HepG2 (cell line): ENCODE measurements around the gene CGNL1. TPM values are rescaled to one million over a fixed set of nuclear protein-coding genes. Genes with fewer than 3 reads are reported as not detected.
A peak's percentile ranks its signal among the peaks of the same experiment; 100 is the strongest.

Experiments used
- CCDC6 ChIP-seq: sonication (generic); formaldehyde crosslinking; IDR thresholded peaks from 2 replicates; pipeline ENCODE4 v1.8.1; 2022; ENCODE audit warnings: mild to moderate bottlenecking, missing genetic modification reagents, moderate library complexity
- GTF2F1 ChIP-seq: fragments of 150-350 bp; IDR thresholded peaks from 2 replicates; pipeline ENCODE4 v1.6.1; 2014; ENCODE audit warnings: low read length
- HNRNPH1 ChIP-seq: fragments of 200-400 bp; formaldehyde crosslinking; optimal IDR thresholded peaks from 2 replicates; pipeline ENCODE3; 2017; ENCODE audit warnings: mild to moderate bottlenecking, low read depth, low read length
- RBFOX2 ChIP-seq: fragments of 200-400 bp; formaldehyde crosslinking; IDR thresholded peaks from 2 replicates; pipeline ENCODE4 v1.6.1; 2017; ENCODE audit warnings: low read depth, mild to moderate bottlenecking, low read length
- RBM39 ChIP-seq: fragments of 200-400 bp; formaldehyde crosslinking; IDR thresholded peaks from one replicate; pipeline ENCODE4 v1.6.1; 2018; ENCODE audit warnings: antibody characterized with exemption, mild to moderate bottlenecking, low read depth, low read length; ENCODE audit not compliant: poor library complexity, severe bottlenecking
- SALL2 ChIP-seq: sonication (generic); formaldehyde crosslinking; IDR thresholded peaks from 2 replicates; pipeline ENCODE4 v1.8.1; 2023; ENCODE audit warnings: mild to moderate bottlenecking, missing genetic modification reagents, inconsistent platforms
- TBL1XR1 ChIP-seq: fragments of 150-350 bp; IDR thresholded peaks from 2 replicates; pipeline ENCODE4 v1.6.1; 2014; ENCODE audit warnings: borderline replicate concordance, low read length; ENCODE audit not compliant: partially characterized antibody
- ZFP36L1 ChIP-seq: sonication (generic); formaldehyde crosslinking; IDR thresholded peaks from 2 replicates; pipeline ENCODE4 v1.8.0; 2022; ENCODE audit warnings: mild to moderate bottlenecking, missing genetic modification reagents, moderate library complexity
- ZFYVE20 ChIP-seq: sonication (generic); formaldehyde crosslinking; IDR thresholded peaks from 2 replicates; pipeline ENCODE4 v1.8.0; 2023; ENCODE audit warnings: low read depth, mild to moderate bottlenecking, moderate library complexity, missing genetic modification reagents, borderline replicate concordance
- ZIK1 ChIP-seq: sonication (generic); formaldehyde crosslinking; IDR thresholded peaks from 2 replicates; pipeline ENCODE4 v1.5.0; 2020; ENCODE audit warnings: mild to moderate bottlenecking, low read depth, missing genetic modification reagents, borderline replicate concordance
- ZNF3 ChIP-seq: IDR thresholded peaks from 2 replicates; pipeline ENCODE4 v1.7.0; 2017; ENCODE audit warnings: inconsistent platforms
- ZNF337 ChIP-seq: sonication (generic); formaldehyde crosslinking; IDR thresholded peaks from 2 replicates; pipeline ENCODE4 v1.5.1; 2020; ENCODE audit warnings: missing genetic modification reagents, low read depth, mild to moderate bottlenecking, borderline replicate concordance
- ZNF569 ChIP-seq: sonication (generic); formaldehyde crosslinking; IDR thresholded peaks from 2 replicates; pipeline ENCODE4 v1.5.0; 2020; ENCODE audit warnings: mild to moderate bottlenecking, missing genetic modification reagents, moderate library complexity, borderline replicate concordance
- ZNF670 ChIP-seq: sonication (generic); formaldehyde crosslinking; IDR thresholded peaks from 2 replicates; pipeline ENCODE4 v1.8.0; 2022; ENCODE audit warnings: mild to moderate bottlenecking, missing genetic modification reagents, borderline replicate concordance
- polyA plus RNA-seq, 8 experiments: library from polyadenylated mRNA; depleted of rRNA in 3 of 8; stranded (reverse) in 7 of 8; unstranded in 1 of 8; fragments of >200 nt; fragmentation: Illumina TruSeq in 4 of 8; extraction: Trizol in 4 of 8; gene quantifications; 2 replicates each; pipeline versions ENCODE4 v1.2.1 to v1.2.3, GENCODE V29; 2011 to 2016; ENCODE audit warnings: low read depth in 4 of 8, missing spikeins in 1 of 8, mixed read lengths in 1 of 8; ENCODE audit not compliant: insufficient read depth in 1 of 8
- total RNA-seq, 5 experiments: library from RNA; depleted of rRNA; stranded (reverse); fragments of >200 nt; fragmentation: Illumina TruSeq; extraction: Trizol; gene quantifications; 2 replicates each; pipeline ENCODE4 v1.2.3, GENCODE V29; 2016; ENCODE audit warnings: low read depth in 1 of 5
- TF ChIP-seq, protein P1 (sequence below): sonication (generic); formaldehyde crosslinking; IDR thresholded peaks from one replicate; pipeline ENCODE4 v1.5.1; 2020; ENCODE audit warnings: mild to moderate bottlenecking, missing genetic modification reagents; ENCODE audit errors: not compliant biosample characterization
- TF ChIP-seq, protein P2 (sequence below): sonication (generic); formaldehyde crosslinking; IDR thresholded peaks from 2 replicates; pipeline ENCODE4 v1.8.1; 2023; ENCODE audit warnings: mild to moderate bottlenecking, inconsistent platforms, moderate library complexity, missing genetic modification reagents, borderline replicate concordance
- TF ChIP-seq, protein P3 (sequence below): sonication (generic); formaldehyde crosslinking; IDR thresholded peaks from 2 replicates; pipeline ENCODE4 v1.4.0; 2020; ENCODE audit warnings: mild to moderate bottlenecking, missing genetic modification reagents

CGNL1 gene
- total and polyA plus RNA-seq, 2 of the 13 experiments (the other 11 are each of a cell fraction or from before 2014, with no cell fraction given), result 5.6 to 15.6 TPM

DNA sequence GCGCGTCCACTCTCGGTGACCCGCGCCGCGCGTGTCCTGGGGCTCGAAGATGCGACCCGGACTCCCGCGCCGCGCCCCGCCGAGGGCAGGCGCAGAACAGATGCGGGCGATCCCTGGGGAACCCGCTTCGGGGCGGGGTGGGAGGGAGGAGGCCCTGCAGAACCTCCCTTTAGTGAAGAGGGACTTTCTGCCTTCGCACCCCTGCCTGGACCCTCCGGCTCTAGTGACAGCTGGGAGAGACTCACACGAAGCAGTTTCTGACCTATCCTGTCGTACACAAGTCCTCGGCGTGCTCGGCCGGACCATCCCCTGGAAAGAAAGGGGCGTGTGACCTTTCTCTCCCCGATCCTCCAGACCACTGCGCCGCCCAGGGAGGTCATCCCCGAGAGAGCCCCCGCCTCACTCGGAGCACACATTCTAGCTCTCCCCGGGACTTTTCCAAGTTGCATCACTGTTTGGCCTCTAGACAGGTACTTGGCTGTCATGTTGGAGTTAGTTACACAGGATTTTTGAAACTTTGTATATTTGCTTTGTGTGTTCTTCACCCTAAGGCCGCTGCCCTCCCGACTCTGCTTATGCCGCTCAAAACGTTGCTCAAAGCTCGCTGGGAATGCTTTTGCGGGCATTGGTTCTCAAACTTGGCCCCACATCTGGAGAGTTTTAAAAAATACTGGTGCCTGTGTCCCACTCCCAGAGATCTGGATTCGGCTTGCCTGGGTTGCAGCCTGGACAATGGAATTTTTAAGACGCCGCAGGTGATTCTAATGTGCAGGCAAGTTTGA lies 582 bp downstream of the CGNL1 start (continued):
- TF ChIP-seq, protein P1, sequence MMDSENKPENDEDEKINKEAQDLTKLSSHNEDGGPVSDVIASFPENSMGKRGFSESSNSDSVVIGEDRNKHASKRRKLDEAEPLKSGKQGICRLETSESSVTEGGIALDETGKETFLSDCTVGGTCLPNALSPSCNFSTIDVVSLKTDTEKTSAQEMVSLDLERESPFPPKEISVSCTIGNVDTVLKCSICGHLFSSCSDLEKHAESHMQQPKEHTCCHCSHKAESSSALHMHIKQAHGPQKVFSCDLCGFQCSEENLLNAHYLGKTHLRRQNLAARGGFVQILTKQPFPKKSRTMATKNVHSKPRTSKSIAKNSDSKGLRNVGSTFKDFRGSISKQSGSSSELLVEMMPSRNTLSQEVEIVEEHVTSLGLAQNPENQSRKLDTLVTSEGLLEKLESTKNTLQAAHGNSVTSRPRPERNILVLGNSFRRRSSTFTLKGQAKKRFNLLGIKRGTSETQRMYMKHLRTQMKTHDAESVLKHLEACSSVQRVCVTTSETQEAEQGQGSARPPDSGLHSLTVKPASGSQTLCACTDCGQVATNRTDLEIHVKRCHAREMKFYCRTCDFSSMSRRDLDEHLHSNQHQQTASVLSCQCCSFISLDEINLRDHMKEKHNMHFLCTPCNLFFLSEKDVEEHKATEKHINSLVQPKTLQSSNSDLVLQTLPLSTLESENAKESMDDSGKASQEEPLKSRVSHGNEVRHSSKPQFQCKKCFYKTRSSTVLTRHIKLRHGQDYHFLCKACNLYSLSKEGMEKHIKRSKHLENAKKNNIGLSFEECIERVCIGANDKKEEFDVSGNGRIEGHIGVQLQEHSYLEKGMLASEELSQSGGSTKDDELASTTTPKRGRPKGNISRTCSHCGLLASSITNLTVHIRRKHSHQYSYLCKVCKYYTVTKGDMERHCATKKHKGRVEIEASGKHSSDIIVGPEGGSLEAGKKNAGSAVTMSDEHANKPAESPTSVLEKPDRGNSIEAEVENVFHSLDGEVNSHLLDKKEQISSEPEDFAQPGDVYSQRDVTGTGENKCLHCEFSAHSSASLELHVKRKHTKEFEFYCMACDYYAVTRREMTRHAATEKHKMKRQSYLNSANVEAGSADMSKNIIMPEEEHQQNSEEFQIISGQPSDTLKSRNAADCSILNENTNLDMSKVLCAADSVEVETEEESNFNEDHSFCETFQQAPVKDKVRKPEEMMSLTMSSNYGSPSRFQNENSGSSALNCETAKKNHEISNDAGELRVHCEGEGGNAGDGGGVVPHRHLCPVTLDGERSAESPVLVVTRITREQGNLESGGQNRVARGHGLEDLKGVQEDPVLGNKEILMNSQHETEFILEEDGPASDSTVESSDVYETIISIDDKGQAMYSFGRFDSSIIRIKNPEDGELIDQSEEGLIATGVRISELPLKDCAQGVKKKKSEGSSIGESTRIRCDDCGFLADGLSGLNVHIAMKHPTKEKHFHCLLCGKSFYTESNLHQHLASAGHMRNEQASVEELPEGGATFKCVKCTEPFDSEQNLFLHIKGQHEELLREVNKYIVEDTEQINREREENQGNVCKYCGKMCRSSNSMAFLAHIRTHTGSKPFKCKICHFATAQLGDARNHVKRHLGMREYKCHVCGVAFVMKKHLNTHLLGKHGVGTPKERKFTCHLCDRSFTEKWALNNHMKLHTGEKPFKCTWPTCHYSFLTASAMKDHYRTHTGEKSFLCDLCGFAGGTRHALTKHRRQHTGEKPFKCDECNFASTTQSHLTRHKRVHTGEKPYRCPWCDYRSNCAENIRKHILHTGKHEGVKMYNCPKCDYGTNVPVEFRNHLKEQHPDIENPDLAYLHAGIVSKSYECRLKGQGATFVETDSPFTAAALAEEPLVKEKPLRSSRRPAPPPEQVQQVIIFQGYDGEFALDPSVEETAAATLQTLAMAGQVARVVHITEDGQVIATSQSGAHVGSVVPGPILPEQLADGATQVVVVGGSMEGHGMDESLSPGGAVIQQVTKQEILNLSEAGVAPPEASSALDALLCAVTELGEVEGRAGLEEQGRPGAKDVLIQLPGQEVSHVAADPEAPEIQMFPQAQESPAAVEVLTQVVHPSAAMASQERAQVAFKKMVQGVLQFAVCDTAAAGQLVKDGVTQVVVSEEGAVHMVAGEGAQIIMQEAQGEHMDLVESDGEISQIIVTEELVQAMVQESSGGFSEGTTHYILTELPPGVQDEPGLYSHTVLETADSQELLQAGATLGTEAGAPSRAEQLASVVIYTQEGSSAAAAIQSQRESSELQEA (CRISPR knock-in tag), result peak; percentile 46
- TF ChIP-seq CCDC6 (CRISPR knock-in tag) (peak; percentile 18; the same call in 1 of the 2 replicates), TBL1XR1 (no peak), RBM39 (no peak), SALL2 (CRISPR knock-in tag) (no peak), ZFYVE20 (CRISPR knock-in tag) (no peak), ZNF3 (CRISPR knock-in tag) (no peak), RBFOX2 (no peak; the same call in none of the 2 replicates), ZNF670 (CRISPR knock-in tag) (no peak), ZFP36L1 (no peak), GTF2F1 (no peak), ZNF569 (CRISPR knock-in tag) (no peak), HNRNPH1 (no peak), ZIK1 (CRISPR knock-in tag) (no peak), ZNF337 (CRISPR knock-in tag) (no peak)
- TF ChIP-seq, protein P2, sequence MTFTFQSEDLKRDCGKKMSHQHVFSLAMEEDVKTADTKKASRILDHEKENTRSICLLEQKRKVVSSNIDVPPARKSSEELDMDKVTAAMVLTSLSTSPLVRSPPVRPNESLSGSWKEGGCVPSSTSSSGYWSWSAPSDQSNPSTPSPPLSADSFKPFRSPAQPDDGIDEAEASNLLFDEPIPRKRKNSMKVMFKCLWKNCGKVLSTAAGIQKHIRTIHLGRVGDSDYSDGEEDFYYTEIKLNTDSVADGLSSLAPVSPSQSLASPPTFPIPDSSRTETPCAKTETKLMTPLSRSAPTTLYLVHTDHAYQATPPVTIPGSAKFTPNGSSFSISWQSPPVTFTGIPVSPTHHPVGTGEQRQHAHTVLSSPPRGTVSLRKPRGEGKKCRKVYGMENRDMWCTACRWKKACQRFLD (CRISPR knock-in tag), result no peak
- TF ChIP-seq, protein P3, sequence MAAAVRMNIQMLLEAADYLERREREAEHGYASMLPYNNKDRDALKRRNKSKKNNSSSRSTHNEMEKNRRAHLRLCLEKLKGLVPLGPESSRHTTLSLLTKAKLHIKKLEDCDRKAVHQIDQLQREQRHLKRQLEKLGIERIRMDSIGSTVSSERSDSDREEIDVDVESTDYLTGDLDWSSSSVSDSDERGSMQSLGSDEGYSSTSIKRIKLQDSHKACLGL (CRISPR knock-in tag), result no peak; the same call in 1 of the 2 replicates
